HG03571 (cell line): Measurements from ENCODE around the gene SSTR3.
"Not testable (repeated sequence)": the region's sequence is repeated elsewhere in the genome, so short reads cannot be mapped to it uniquely, and the experiment has no call there.

Experiments used
- ATAC-seq: cut with Tn5 transposase; IDR thresholded peaks from one replicate; pipeline ENCODE4 v1.9.1; 2021; ENCODE audit not compliant: unreplicated experiment

The SSTR3 gene

GRCh38 chr22:37212174-37212906 is at the start of gene SSTR3:
SSTR3 (minus strand) TSS chr22:37212477; CDS start chr22:37207803, 4,674 bp downstream.
- ATAC-seq = no peak

- no peak for ATAC-seq
Measured at GRCh38 chr22:37260901-37261336, 48.6 kb upstream of the SSTR3 start.

- no peak for ATAC-seq
Measured at GRCh38 chr22:37260155-37260795, 48.0 kb upstream of the SSTR3 start.

- ATAC-seq = no peak
Measured at GRCh38 chr22:37259540-37260029, 47.3 kb upstream of the SSTR3 start.

- ATAC-seq = no peak
Measured at GRCh38 chr22:37258753-37259401, 46.6 kb upstream of the SSTR3 start.

- no peak for ATAC-seq
Measured at GRCh38 chr22:37258005-37258752, 45.9 kb upstream of the SSTR3 start.

- no peak for ATAC-seq
Measured at GRCh38 chr22:37256075-37256726, 43.9 kb upstream of the SSTR3 start.

- ATAC-seq = no peak
Measured at GRCh38 chr22:37255558-37256006, 43.3 kb upstream of the SSTR3 start.

- no peak for ATAC-seq
Measured at GRCh38 chr22:37254867-37255233, 42.6 kb upstream of the SSTR3 start.

- no peak for ATAC-seq
Measured at GRCh38 chr22:37254209-37254866, 42.1 kb upstream of the SSTR3 start.

- ATAC-seq = no peak
Measured at GRCh38 chr22:37253126-37253660, 40.9 kb upstream of the SSTR3 start.

GRCh38 chr22:37251836-37252235 is 39.6 kb upstream of the SSTR3 start:
- not testable (repeated sequence) for ATAC-seq

- ATAC-seq = no peak
Measured at GRCh38 chr22:37249986-37250385, 37.7 kb upstream of the SSTR3 start.

GRCh38 chr22:37248251-37248650 is 36.0 kb upstream of the SSTR3 start:
- ATAC-seq = no peak

- ATAC-seq = no peak
Measured at GRCh38 chr22:37245740-37246139, 33.5 kb upstream of the SSTR3 start.

- no peak for ATAC-seq
Measured at GRCh38 chr22:37244922-37245722, 32.8 kb upstream of the SSTR3 start.

- ATAC-seq = peak; percentile 46
Measured at GRCh38 chr22:37244114-37244921, 32.0 kb upstream of the SSTR3 start, which contains the start of gene RAC2. RAC2 (minus strand) TSS chr22:37244269; CDS start chr22:37244148, 121 bp downstream.
